ENCODE measurements around the gene PDGFB.

Gene PDGFB

DNA sequence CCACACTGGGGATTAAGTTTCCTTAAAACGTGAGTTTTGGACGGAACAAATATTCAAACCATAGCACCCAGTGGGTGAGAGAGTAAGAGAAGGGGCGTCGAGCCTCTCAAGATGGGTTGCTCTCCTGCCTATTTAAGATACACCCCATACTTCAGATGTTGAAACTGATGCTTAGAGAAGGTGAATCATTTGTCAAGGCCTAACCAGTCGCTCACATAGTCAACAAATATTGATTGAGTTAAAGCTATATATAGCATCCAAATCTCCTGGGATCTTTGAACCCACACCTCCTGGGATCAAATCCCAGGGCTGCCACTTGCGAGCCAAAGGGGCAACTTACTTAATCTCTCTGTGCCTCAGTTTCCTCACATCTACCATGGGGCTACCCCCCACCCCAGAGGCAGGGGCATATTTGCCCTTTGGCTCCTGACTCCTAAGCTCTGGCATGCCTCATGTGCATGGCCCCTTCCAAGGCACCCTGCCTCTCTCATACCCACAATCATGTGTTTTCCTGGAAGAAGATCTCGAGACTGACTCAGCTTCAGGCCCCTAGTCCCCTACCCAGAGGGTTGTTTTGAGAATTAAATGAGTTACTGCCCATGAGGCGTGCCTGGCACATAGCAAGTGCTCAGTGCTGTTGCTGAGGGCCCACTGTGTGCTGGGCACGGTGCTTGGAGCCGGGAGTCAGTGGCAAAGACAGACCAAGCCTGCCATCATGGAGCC, 19.0 kb upstream of the PDGFB start:
- H3K4me2 ChIP-seq (ENCODE audit: low read length) = no peak overlapping the region
- no peaks in the 10 kb centered on the region for H4K20me1 ChIP-seq (ENCODE audit: insufficient read depth, low read length)
- no peaks in the 10 kb centered on the region for H3K9me2 ChIP-seq (ENCODE audit: low read depth, low read length)
- no peak overlapping the region for H3K9ac ChIP-seq (ENCODE audit: low read length)
- no peaks in the 10 kb centered on the region for H3F3A ChIP-seq (ENCODE audit: insufficient read depth, low read length)
- no peaks in the 10 kb centered on the region for H3K9me3 ChIP-seq (ENCODE audit: low read length)
- no peaks in the 10 kb centered on the region for H3K36me3 ChIP-seq (ENCODE audit: insufficient read depth, low read length)
- no peaks in the 10 kb centered on the region for H3K79me2 ChIP-seq (ENCODE audit: insufficient read depth, low read length)
- TF ChIP-seq, protein P1, sequence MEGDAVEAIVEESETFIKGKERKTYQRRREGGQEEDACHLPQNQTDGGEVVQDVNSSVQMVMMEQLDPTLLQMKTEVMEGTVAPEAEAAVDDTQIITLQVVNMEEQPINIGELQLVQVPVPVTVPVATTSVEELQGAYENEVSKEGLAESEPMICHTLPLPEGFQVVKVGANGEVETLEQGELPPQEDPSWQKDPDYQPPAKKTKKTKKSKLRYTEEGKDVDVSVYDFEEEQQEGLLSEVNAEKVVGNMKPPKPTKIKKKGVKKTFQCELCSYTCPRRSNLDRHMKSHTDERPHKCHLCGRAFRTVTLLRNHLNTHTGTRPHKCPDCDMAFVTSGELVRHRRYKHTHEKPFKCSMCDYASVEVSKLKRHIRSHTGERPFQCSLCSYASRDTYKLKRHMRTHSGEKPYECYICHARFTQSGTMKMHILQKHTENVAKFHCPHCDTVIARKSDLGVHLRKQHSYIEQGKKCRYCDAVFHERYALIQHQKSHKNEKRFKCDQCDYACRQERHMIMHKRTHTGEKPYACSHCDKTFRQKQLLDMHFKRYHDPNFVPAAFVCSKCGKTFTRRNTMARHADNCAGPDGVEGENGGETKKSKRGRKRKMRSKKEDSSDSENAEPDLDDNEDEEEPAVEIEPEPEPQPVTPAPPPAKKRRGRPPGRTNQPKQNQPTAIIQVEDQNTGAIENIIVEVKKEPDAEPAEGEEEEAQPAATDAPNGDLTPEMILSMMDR (IDR thresholded peaks at IDR 0.05; ENCODE audit: low read length) = no peak
- TF ChIP-seq EZH2 (IDR thresholded peaks at IDR 0.05; ENCODE audit: borderline replicate concordance, low read length) = no peak
- no peak overlapping the region for H3K4me3 ChIP-seq (ENCODE audit: low read depth, low read length, poor library complexity, severe bottlenecking)
- no peaks in the 10 kb centered on the region for H3K4me1 ChIP-seq (ENCODE audit: insufficient read depth, low read length, severe bottlenecking)
- H3K27ac ChIP-seq (ENCODE audit: low read depth, low read length, poor library complexity, severe bottlenecking) = no peak overlapping the region
- peaks cover 11% of the 10 kb centered on the region for H3K27me3 ChIP-seq (ENCODE audit: insufficient read depth, low read length)
- H2AFZ ChIP-seq (ENCODE audit: low read length) = no peak overlapping the region

DNA sequence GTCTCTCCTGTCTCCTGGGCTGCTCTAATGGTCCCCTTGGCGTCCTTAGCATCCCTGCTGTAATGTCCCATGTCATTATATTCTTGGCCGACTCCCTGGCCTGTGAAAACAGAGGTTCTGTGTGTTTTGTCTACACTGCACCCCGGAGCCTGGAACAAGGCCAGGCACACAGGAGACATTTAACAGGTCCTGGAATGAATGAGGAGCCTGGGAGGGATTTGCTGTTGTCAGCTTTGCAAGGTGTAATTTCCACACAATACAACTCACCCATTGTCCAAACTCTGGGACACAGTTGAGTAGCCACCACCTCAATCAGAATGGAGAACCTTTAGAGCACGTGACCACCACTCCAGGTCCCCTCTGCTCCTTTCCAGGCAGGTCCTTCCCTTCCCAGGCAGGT, 14.9 kb upstream of the PDGFB start:
- H3K79me2 ChIP-seq (ENCODE audit: insufficient read depth, low read length) = no peaks in the 10 kb centered on the region
- no peaks in the 10 kb centered on the region for H3K9me2 ChIP-seq (ENCODE audit: low read depth, low read length)
- no peak overlapping the region for H3K9ac ChIP-seq (ENCODE audit: low read length)
- H2AFZ ChIP-seq (ENCODE audit: low read length) = no peak overlapping the region
- H3K36me3 ChIP-seq (ENCODE audit: insufficient read depth, low read length) = no peaks in the 10 kb centered on the region
- H4K20me1 ChIP-seq (ENCODE audit: insufficient read depth, low read length) = no peaks in the 10 kb centered on the region
- H3K4me2 ChIP-seq (ENCODE audit: low read length) = no peak overlapping the region
- no peak overlapping the region for H3K27ac ChIP-seq (ENCODE audit: low read depth, low read length, poor library complexity, severe bottlenecking)
- TF ChIP-seq, protein P1 (IDR thresholded peaks at IDR 0.05; ENCODE audit: low read length) = no peak
- no peak for TF ChIP-seq EZH2 (IDR thresholded peaks at IDR 0.05; ENCODE audit: borderline replicate concordance, low read length)
- no peak overlapping the region for H3K4me3 ChIP-seq (ENCODE audit: low read depth, low read length, poor library complexity, severe bottlenecking)
- H3K27me3 ChIP-seq (ENCODE audit: insufficient read depth, low read length) = peaks cover 18% of the 10 kb centered on the region
- no peaks in the 10 kb centered on the region for H3F3A ChIP-seq (ENCODE audit: insufficient read depth, low read length)
- H3K9me3 ChIP-seq (ENCODE audit: low read length) = no peaks in the 10 kb centered on the region
- no peaks in the 10 kb centered on the region for H3K4me1 ChIP-seq (ENCODE audit: insufficient read depth, low read length, severe bottlenecking)

DNA sequence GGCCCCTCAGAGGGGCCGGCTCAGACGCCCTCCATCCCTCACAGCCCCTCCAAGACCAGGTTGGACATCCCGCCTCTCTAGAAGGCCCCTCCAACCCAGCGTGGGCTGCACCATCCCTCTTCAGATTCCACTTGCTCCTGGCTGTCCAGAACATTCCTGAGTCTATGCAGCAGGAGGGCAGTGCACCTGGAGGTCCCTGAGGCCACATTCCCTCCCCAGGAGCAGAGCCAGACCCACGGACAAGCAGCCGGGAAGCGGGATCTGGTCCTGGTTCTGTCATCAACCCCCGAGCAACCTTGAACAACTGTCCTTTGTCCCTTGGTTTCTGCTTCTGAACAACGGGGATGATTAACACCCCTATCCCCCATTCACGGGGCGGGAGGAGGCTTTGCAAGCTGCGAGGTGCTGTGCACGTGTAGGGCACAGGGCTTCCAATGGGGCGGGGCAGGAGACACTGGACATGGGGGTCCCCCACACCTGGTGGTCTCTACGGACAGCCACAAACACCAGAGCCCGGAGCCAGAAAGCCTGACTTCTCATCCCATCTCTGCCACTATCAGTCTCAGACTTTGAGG, 13.2 kb upstream of the PDGFB start:
- Histone ChIP-seq H3K9me2 (ENCODE audit: low read depth, low read length) (no peaks in the 10 kb centered on the region), H3F3A (ENCODE audit: insufficient read depth, low read length) (no peaks in the 10 kb centered on the region), H2AFZ (ENCODE audit: low read length) (no peak overlapping the region), H3K36me3 (ENCODE audit: insufficient read depth, low read length) (no peaks in the 10 kb centered on the region), H3K9ac (ENCODE audit: low read length) (no peak overlapping the region), H4K20me1 (ENCODE audit: insufficient read depth, low read length) (no peaks in the 10 kb centered on the region), H3K27me3 (ENCODE audit: insufficient read depth, low read length) (peaks cover 21% of the 10 kb centered on the region), H3K4me3 (ENCODE audit: low read depth, low read length, poor library complexity, severe bottlenecking) (no peak overlapping the region), H3K4me1 (ENCODE audit: insufficient read depth, low read length, severe bottlenecking) (no peaks in the 10 kb centered on the region), H3K4me2 (ENCODE audit: low read length) (no peak overlapping the region), H3K9me3 (ENCODE audit: low read length) (no peaks in the 10 kb centered on the region), H3K79me2 (ENCODE audit: insufficient read depth, low read length) (no peaks in the 10 kb centered on the region), H3K27ac (ENCODE audit: low read depth, low read length, poor library complexity, severe bottlenecking) (no peak overlapping the region)
- no peak for TF ChIP-seq EZH2 (IDR thresholded peaks at IDR 0.05; ENCODE audit: borderline replicate concordance, low read length)
- TF ChIP-seq, protein P1 (IDR thresholded peaks at IDR 0.05; ENCODE audit: low read length) = no peak
